Measurements from ENCODE around the gene AP3D1. TPM values are rescaled to one million over a fixed set of nuclear protein-coding genes. Genes with fewer than 3 reads are reported as not detected.

The AP3D1 gene
- total RNA-seq, 4 donors from 2014 or later: 71.0 to 139 (median 99.0) TPM

DNA sequence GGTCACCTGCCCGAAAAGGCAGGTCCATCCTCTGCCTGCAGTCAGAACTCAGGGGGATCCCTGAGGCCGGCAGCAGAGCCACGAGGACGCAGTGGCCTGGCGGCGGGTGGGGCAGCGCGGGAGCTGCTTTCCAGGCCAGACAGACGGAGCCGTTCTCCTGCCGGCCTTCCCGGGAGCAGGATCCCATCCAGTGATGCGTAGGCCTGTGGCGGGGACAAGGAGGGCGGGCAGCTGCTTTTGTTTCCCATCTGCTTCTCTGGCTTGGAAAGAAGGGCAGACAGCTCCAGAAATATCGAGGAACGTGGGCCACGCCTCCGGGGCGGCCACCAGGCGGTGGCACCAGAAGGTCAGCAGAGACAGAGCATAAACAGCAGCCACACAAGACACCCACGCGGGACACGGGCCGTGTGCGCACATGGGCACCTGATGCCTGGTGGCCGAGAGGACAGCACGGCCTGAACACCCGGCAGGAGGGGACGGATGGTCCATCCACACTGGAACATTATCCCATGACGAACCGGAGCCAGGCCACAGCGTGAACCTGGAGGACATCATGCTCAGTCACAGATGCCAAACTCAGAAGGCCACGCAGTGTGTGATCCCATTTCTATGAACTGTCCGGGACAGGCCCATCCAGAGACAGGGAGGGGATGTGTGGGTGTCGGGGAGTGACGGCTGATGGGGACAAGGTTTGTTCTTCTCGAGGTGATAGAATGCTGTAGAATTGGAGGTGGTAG lies 86.4 kb downstream of the AP3D1 start:
- TF ChIP-seq, protein P1, sequence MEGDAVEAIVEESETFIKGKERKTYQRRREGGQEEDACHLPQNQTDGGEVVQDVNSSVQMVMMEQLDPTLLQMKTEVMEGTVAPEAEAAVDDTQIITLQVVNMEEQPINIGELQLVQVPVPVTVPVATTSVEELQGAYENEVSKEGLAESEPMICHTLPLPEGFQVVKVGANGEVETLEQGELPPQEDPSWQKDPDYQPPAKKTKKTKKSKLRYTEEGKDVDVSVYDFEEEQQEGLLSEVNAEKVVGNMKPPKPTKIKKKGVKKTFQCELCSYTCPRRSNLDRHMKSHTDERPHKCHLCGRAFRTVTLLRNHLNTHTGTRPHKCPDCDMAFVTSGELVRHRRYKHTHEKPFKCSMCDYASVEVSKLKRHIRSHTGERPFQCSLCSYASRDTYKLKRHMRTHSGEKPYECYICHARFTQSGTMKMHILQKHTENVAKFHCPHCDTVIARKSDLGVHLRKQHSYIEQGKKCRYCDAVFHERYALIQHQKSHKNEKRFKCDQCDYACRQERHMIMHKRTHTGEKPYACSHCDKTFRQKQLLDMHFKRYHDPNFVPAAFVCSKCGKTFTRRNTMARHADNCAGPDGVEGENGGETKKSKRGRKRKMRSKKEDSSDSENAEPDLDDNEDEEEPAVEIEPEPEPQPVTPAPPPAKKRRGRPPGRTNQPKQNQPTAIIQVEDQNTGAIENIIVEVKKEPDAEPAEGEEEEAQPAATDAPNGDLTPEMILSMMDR (IDR thresholded peaks at IDR 0.05 in 4 of 5, conservative IDR thresholded peaks at IDR 0.05 in 1 of 5): peak in 2 of 5 experiments; percentile 19 to 74
- TF ChIP-seq POLR2A (IDR thresholded peaks at IDR 0.05): peak; percentile 90 to 96
- Histone ChIP-seq H3K27ac (peak overlapping the region; percentile 95 to 100 (median 98)), H3K4me3 (peak overlapping the region; percentile 36 to 53 (median 47)), H3K27me3 (no peaks in the 10 kb centered on the region), H3K4me1 (peaks cover 27 to 32% of the 10 kb centered on the region in 2 donors), H3K36me3 (no peaks in the 10 kb centered on the region), H3K9me3 (no peaks in the 10 kb centered on the region)
- intact Hi-C loops (cut with DNase I; ENCODE audit: low total_unique reads): loop anchor here (2.0 to 10.0 kb wide), 6 partner anchors 14 to 1310 kb away; partner anchors contain the start of genes GPX4, MIDN and MKNK2
- ATAC-seq: peak; percentile 59 to 60
- peak; percentile 95 to 98 for DNase-seq
- in situ Hi-C loops (cut with MboI; ENCODE audit: low sequenced_read_pairs in 4 of 4): loop anchor here (5.0 to 10.0 kb wide), 3 partner anchors 38 to 130 kb away; no protein-coding TSS in a partner anchor

DNA sequence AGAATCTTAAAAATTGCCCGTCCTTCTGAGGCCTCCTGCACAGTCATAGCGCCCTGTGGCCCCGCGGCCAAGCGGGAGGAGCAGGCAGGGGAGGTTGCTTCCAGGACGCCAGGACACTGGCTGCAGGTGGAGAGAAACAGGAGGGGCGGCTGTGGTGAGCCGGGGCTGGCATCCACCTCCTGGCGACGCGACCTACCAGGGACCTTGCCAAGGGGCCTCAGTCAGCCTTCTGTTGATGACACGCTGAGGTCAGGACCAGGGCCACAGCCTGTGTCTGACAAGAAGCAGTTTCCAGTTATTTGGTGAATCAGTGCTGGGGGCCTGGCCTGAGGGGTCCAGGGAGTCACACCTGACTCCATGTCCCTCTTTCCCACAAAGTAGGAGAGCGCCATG lies 87.0 kb downstream of the AP3D1 start:
- intact Hi-C loops (cut with DNase I; ENCODE audit: low total_unique reads): loop anchor here (2.0 to 10.0 kb wide), 6 partner anchors 14 to 1310 kb away; partner anchors contain the start of genes GPX4, MIDN and MKNK2
- in situ Hi-C loops (cut with MboI; ENCODE audit: low sequenced_read_pairs in 4 of 4): loop anchor here in 1 of 4 donors (10.0 kb wide), 1 partner anchor 130 kb away; no protein-coding TSS in a partner anchor
- peak overlapping the region; percentile 36 to 53 (median 47) for H3K4me3 ChIP-seq
- no peak for TF ChIP-seq POLR2A (IDR thresholded peaks at IDR 0.05)
- TF ChIP-seq, protein P1 (IDR thresholded peaks at IDR 0.05 in 4 of 5, conservative IDR thresholded peaks at IDR 0.05 in 1 of 5): no peak
- H3K4me1 ChIP-seq: peaks cover 33 to 37% of the 10 kb centered on the region in 2 donors
- peak in 1 of 2 donors; percentile 15 for ATAC-seq
- peak in 1 of 2 donors; percentile 86 for DNase-seq
- H3K9me3 ChIP-seq: no peaks in the 10 kb centered on the region
- no peaks in the 10 kb centered on the region for H3K27me3 ChIP-seq
- H3K36me3 ChIP-seq: no peaks in the 10 kb centered on the region
- peak overlapping the region; percentile 95 to 100 (median 98) for H3K27ac ChIP-seq

DNA sequence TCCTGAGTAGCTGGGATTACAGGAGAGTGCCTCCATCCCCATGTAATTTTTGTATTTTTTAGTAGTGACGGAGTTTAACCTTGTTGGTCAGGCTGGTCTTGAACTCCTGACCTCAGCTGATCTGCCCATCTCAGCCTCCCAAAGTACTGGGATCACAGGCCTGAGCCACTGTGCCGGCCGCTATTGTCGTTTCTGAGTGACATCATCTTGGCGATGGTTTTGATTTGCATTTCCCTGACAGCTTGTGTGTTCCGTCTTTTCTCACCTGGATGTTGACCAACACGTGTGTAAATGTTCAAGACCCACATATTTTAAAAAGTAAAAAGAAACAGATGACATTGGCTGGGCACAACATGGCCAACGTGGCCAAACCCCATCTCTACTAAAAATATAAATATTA lies 87.5 kb downstream of the AP3D1 start:
- ATAC-seq (no peak), DNase-seq (no peak)
- H3K27me3 ChIP-seq: no peaks in the 10 kb centered on the region
- H3K36me3 ChIP-seq: no peaks in the 10 kb centered on the region
- TF ChIP-seq POLR2A (IDR thresholded peaks at IDR 0.05): no peak
- TF ChIP-seq, protein P1 (IDR thresholded peaks at IDR 0.05 in 4 of 5, conservative IDR thresholded peaks at IDR 0.05 in 1 of 5): no peak
- in situ Hi-C loops (cut with MboI; ENCODE audit: low sequenced_read_pairs in 4 of 4) (loop anchor here in 1 of 4 donors (10.0 kb wide), 1 partner anchor 129 kb away; no protein-coding TSS in a partner anchor), intact Hi-C loops (cut with DNase I; ENCODE audit: low total_unique reads) (loop anchor here (2.0 to 10.0 kb wide), 6 partner anchors 13 to 1311 kb away; partner anchors contain the start of genes GPX4, MIDN and MKNK2)
- peaks cover 39 to 43% of the 10 kb centered on the region in 2 donors for H3K4me1 ChIP-seq
- peak overlapping the region; percentile 36 to 53 (median 47) for H3K4me3 ChIP-seq
- H3K9me3 ChIP-seq: no peaks in the 10 kb centered on the region
- H3K27ac ChIP-seq: peak overlapping the region; percentile 95 to 100 (median 98)

DNA sequence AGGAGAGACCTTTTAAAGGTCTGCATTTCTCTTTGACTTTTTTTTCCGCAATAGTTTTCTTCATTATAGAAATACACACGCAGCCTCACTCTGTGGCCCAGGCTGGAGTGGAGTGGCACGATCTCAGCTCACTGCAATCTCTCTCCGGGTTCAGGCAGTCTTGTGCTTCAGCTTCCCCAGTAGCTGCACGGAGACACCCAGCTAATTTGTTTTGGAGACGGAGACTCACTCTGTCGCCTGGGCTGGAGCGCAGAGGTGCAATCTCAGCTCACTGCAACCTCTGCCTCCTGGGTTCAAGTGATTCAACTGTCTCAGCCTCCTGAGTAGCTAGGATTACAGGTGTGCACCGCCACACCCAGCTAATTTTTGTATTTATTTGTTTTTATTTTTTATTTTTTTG lies 88.6 kb downstream of the AP3D1 start:
- Histone ChIP-seq H3K9me3 (no peaks in the 10 kb centered on the region), H3K36me3 (no peaks in the 10 kb centered on the region), H3K4me1 (peaks cover 42 to 51% of the 10 kb centered on the region in 2 donors), H3K27me3 (no peaks in the 10 kb centered on the region), H3K4me3 (no peak overlapping the region), H3K27ac (peak overlapping the region; percentile 95 to 100 (median 98))
- TF ChIP-seq, protein P1 (IDR thresholded peaks at IDR 0.05 in 4 of 5, conservative IDR thresholded peaks at IDR 0.05 in 1 of 5): no peak
- TF ChIP-seq POLR2A (IDR thresholded peaks at IDR 0.05): no peak
- in situ Hi-C loops (cut with MboI; ENCODE audit: low sequenced_read_pairs in 4 of 4): loop anchor here in 1 of 4 donors (10.0 kb wide), 1 partner anchor 128 kb away; no protein-coding TSS in a partner anchor
- ATAC-seq (no peak), DNase-seq (no peak)
- intact Hi-C loops (cut with DNase I; ENCODE audit: low total_unique reads): loop anchor here (5.0 to 10.0 kb wide), 5 partner anchors 565 to 1312 kb away; partner anchors contain the start of genes GPX4 and MIDN
